GM19395 (cell line): ENCODE results near the gene SOX6.

Source experiments
- ATAC-seq: cut with Tn5 transposase; IDR thresholded peaks from one replicate; pipeline ENCODE4 v1.9.1; 2021; ENCODE audit warnings: mild to moderate bottlenecking, moderate library complexity; ENCODE audit not compliant: unreplicated experiment

SOX6 gene

GRCh38 chr11:15969701-15970329 is 386.5 kb downstream of the SOX6 start:
- ATAC-seq: no peak

- ATAC-seq: peak; percentile 81
Measured at GRCh38 chr11:15969281-15969680, 387.1 kb downstream of the SOX6 start.

GRCh38 chr11:15968461-15969130 is 387.8 kb downstream of the SOX6 start:
- ATAC-seq: no peak

GRCh38 chr11:15967966-15968365 is 388.4 kb downstream of the SOX6 start:
- ATAC-seq: no peak

- no peak for ATAC-seq
Measured at GRCh38 chr11:15967166-15967565, 389.2 kb downstream of the SOX6 start.

GRCh38 chr11:15965562-15966250 is 390.6 kb downstream of the SOX6 start:
- no peak for ATAC-seq

- no peak for ATAC-seq
Measured at GRCh38 chr11:15963266-15963665, 393.1 kb downstream of the SOX6 start.

- ATAC-seq: no peak
Measured at GRCh38 chr11:15958910-15959309, 397.4 kb downstream of the SOX6 start.

- ATAC-seq: no peak
Measured at GRCh38 chr11:15957234-15957633, 399.1 kb downstream of the SOX6 start.

GRCh38 chr11:15956302-15956701 is 400.0 kb downstream of the SOX6 start:
- no peak for ATAC-seq

GRCh38 chr11:15955595-15955994 is 400.8 kb downstream of the SOX6 start:
- ATAC-seq: no peak

GRCh38 chr11:15947681-15948648 is 408.4 kb downstream of the SOX6 start:
- no peak for ATAC-seq

GRCh38 chr11:15945726-15946125 is 410.6 kb downstream of the SOX6 start:
- ATAC-seq: no peak

- no peak for ATAC-seq
Measured at GRCh38 chr11:15944460-15944859, 411.9 kb downstream of the SOX6 start.

- no peak for ATAC-seq
Measured at GRCh38 chr11:15943418-15944197, 412.7 kb downstream of the SOX6 start.

- no peak for ATAC-seq
Measured at GRCh38 chr11:15942936-15943335, 413.4 kb downstream of the SOX6 start.

- no peak for ATAC-seq
Measured at GRCh38 chr11:15942126-15942525, 414.2 kb downstream of the SOX6 start.

- peak; percentile 78 for ATAC-seq
Measured at GRCh38 chr11:15941206-15941770, 415.1 kb downstream of the SOX6 start.

- ATAC-seq: peak; percentile 31
Measured at GRCh38 chr11:15940462-15941205, 415.7 kb downstream of the SOX6 start.
